Measurements from ENCODE around the gene EXOSC2.

DNA sequence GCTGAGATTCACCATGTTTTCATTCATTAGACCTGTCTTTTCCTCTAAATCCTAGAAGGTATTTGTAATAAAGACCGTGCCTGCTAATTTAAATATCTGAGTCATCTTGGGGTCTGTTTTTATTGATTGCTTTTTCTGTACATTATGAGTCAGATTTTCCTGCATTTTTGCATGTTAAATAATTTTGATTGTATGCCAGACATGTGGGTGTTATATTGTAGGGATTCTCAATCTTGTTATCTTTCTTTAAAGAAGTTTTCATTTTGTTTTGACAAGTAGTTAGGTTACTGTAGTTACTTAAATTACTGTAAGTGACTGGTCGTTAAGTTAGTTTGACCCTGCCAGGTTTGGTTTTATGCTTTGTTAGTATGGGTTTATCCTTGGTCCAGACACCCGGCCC, 35.1 kb downstream of the EXOSC2 start:
- TF ChIP-seq, protein P1, sequence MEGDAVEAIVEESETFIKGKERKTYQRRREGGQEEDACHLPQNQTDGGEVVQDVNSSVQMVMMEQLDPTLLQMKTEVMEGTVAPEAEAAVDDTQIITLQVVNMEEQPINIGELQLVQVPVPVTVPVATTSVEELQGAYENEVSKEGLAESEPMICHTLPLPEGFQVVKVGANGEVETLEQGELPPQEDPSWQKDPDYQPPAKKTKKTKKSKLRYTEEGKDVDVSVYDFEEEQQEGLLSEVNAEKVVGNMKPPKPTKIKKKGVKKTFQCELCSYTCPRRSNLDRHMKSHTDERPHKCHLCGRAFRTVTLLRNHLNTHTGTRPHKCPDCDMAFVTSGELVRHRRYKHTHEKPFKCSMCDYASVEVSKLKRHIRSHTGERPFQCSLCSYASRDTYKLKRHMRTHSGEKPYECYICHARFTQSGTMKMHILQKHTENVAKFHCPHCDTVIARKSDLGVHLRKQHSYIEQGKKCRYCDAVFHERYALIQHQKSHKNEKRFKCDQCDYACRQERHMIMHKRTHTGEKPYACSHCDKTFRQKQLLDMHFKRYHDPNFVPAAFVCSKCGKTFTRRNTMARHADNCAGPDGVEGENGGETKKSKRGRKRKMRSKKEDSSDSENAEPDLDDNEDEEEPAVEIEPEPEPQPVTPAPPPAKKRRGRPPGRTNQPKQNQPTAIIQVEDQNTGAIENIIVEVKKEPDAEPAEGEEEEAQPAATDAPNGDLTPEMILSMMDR (IDR thresholded peaks at IDR 0.05), result no peak
- TF ChIP-seq EP300 (IDR thresholded peaks at IDR 0.05; ENCODE audit: low read depth), result no peak
- no peak for TF ChIP-seq POLR2AphosphoS5 (IDR thresholded peaks at IDR 0.05)
- TF ChIP-seq POLR2A (IDR thresholded peaks at IDR 0.05), result no peak
